OCI-LY7 (cell line): ENCODE measurements around the gene SLC22A24. TPM values are rescaled to one million over a fixed set of nuclear protein-coding genes. Genes with fewer than 3 reads are reported as not detected.
"Not testable (repeated sequence)": the region's sequence is repeated elsewhere in the genome, so short reads cannot be mapped to it uniquely, and the experiment has no call there.

Experiments used
- BruUV-seq: library from RNA; stranded (reverse); fragments of 400-500 nt; replicated peaks from 2 replicates; lab custom pipeline; 2021; lab: Mats Ljungman, UMichigan
- CTCF ChIA-PET: fragments of 300-600 bp; sonication (Branson Sonifier 250); formaldehyde crosslinking; loops from one replicate; lab custom pipeline; 2022; ENCODE audit warnings: antibody characterized with exemption; ENCODE audit not compliant: unreplicated experiment; lab: Charles Lee
- POLR2A ChIA-PET: fragments of 300-600 bp; sonication (Branson Sonifier 250); formaldehyde crosslinking; loops from one replicate; lab custom pipeline; 2022; ENCODE audit warnings: antibody characterized with exemption; lab: Charles Lee
- DNase-seq: peaks from one replicate; pipeline ENCODE4 v3.0.0-alpha.2; 2015; ENCODE audit warnings: low spot score
- H2AFZ ChIP-seq: fragments of 200-600 bp; sonication (generic), shearing (Covaris generic); 2 replicates; pipeline ENCODE4 v1.6.1; 2014; ENCODE audit warnings: mild to moderate bottlenecking, antibody characterized with exemption, low read length, moderate library complexity
- H3K27ac ChIP-seq: fragments of 200-600 bp; sonication (generic); 2 replicates; pipeline ENCODE4 v1.5.1; 2014; ENCODE audit warnings: mixed run types, low read depth, mild to moderate bottlenecking, moderate library complexity, low read length, inconsistent platforms; ENCODE audit not compliant: poor library complexity, severe bottlenecking
- H3K36me3 ChIP-seq: fragments of 200-600 bp; sonication (generic); 2 replicates; pipeline ENCODE4 v1.6.1; 2014; ENCODE audit warnings: mild to moderate bottlenecking, antibody characterized with exemption, low read length, moderate library complexity, mixed read lengths; ENCODE audit not compliant: insufficient read depth
- H3K4me1 ChIP-seq: fragments of 200-600 bp; sonication (generic); 2 replicates; pipeline ENCODE4 v1.5.1; 2014; ENCODE audit warnings: mild to moderate bottlenecking, low read length; ENCODE audit not compliant: insufficient read depth, poor library complexity, severe bottlenecking
- H3K4me2 ChIP-seq: fragments of 200-600 bp; sonication (generic); 2 replicates; pipeline ENCODE4 v1.6.1; 2014; ENCODE audit warnings: mild to moderate bottlenecking, low read length
- H3K4me3 ChIP-seq: fragments of 200-600 bp; sonication (generic); 2 replicates; pipeline ENCODE4 v1.5.1; 2014; ENCODE audit warnings: mild to moderate bottlenecking, low read depth, low read length; ENCODE audit not compliant: poor library complexity, severe bottlenecking
- H3K79me2 ChIP-seq: fragments of 200-600 bp; sonication (generic); 2 replicates; pipeline ENCODE4 v1.6.1; 2016; ENCODE audit warnings: low read depth, mild to moderate bottlenecking, low read length, moderate library complexity, mixed read lengths; ENCODE audit not compliant: insufficient read depth
- H3K9me2 ChIP-seq: fragments of 200-600 bp; sonication (generic); 2 replicates; pipeline ENCODE4 v1.6.1; 2016; ENCODE audit warnings: mild to moderate bottlenecking, low read length, mixed read lengths; ENCODE audit not compliant: insufficient read depth
- H3K9me3 ChIP-seq: fragments of 200-600 bp; sonication (generic); 2 replicates; pipeline ENCODE4 v1.6.1; 2014; ENCODE audit warnings: mild to moderate bottlenecking, mixed run types, low read length, mixed read lengths
- H4K20me1 ChIP-seq: fragments of 200-600 bp; sonication (generic); 2 replicates; pipeline ENCODE4 v1.6.1; 2014; ENCODE audit warnings: mild to moderate bottlenecking, antibody characterized with exemption, low read length, moderate library complexity, mixed read lengths; ENCODE audit not compliant: insufficient read depth
- EZH2phosphoT487 ChIP-seq: fragments of 200-600 bp; sonication (generic); IDR thresholded peaks from 2 replicates; pipeline ENCODE4 v1.6.1; 2018; ENCODE audit warnings: low read depth, borderline replicate concordance, mild to moderate bottlenecking, mixed run types, antibody characterized with exemption, low read length, moderate library complexity, mixed read lengths
- intact Hi-C: fragments of 100-400 bp; cut with micrococcal nuclease; formaldehyde crosslinking; loops from one replicate; pipeline ENCODE4 v1.10.0; 2022; ENCODE audit not compliant: unreplicated experiment
- total RNA-seq, 2 experiments: library from RNA; depleted of rRNA in 1 of 2; stranded (reverse); fragments of >200 nt in 1 of 2; shearing (Covaris generic) in 1 of 2; gene quantifications; 2 replicates each; pipeline ENCODE4 v1.2.3, GENCODE V29; 2014 to 2022
- TF ChIP-seq, protein P1 (sequence below): fragments of 200-600 bp; sonication (generic); conservative IDR thresholded peaks from 2 replicates; pipeline ENCODE4 v1.5.1; 2014; ENCODE audit warnings: mild to moderate bottlenecking, antibody characterized with exemption, low read length, moderate library complexity, mixed read lengths

SLC22A24 gene
- total RNA-seq, 2 experiments from 2014 or later: not detected

DNA sequence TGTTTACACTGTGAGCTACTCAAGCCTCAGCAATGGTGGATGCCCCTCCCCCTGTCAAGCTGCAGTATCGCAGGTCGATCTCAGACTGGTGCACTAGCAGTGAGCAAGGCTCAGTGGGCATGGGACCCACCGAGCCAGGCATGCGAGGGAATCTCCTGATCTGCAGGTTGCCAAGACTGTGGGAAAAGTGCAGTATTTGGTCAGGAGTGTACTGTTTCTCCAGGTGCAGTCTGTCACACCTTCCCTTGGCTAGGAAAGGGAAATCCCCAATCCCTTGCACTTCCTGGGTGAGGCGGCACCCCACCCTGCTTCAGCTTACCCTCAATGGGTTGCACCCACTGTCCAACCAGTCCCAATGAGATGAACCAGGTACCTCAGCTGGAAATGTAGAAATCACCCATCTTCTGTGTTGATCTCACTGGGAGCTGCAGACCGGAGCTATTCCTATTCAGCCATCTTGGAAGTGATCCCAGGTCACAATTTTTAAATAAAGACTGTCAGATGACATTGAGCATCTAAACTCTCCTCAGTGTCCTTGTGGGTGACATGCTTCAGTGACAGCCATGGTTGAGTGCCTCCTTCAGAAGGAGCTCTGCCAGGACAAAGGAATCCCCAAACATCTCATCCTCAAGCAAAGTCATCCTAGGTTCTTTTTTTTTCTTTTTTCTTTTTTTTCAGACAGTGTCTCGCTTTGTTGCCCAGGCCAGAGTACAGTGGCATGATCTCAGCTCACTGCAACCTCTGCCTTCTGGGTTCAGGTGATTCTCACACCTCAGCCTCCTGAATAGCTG lies 10.8 kb downstream of the SLC22A24 start:
- Histone ChIP-seq H3K9me2 (no peaks in the 10 kb centered on the region), H3K4me2 (no peak overlapping the region), H3K4me1 (no peaks in the 10 kb centered on the region), H2AFZ (no peak overlapping the region), H3K36me3 (no peaks in the 10 kb centered on the region), H3K27ac (no peak overlapping the region), H3K4me3 (no peak overlapping the region), H3K9me3 (no peaks in the 10 kb centered on the region), H3K79me2 (no peaks in the 10 kb centered on the region), H4K20me1 (no peaks in the 10 kb centered on the region)
- DNase-seq: no peak
- no TSS peak for BruUV-seq
- POLR2A ChIA-PET: no interaction called here
- intact Hi-C loops: no loop called here
- CTCF ChIA-PET: no interaction called here
- TF ChIP-seq EZH2phosphoT487: no peak
- TF ChIP-seq, protein P1, sequence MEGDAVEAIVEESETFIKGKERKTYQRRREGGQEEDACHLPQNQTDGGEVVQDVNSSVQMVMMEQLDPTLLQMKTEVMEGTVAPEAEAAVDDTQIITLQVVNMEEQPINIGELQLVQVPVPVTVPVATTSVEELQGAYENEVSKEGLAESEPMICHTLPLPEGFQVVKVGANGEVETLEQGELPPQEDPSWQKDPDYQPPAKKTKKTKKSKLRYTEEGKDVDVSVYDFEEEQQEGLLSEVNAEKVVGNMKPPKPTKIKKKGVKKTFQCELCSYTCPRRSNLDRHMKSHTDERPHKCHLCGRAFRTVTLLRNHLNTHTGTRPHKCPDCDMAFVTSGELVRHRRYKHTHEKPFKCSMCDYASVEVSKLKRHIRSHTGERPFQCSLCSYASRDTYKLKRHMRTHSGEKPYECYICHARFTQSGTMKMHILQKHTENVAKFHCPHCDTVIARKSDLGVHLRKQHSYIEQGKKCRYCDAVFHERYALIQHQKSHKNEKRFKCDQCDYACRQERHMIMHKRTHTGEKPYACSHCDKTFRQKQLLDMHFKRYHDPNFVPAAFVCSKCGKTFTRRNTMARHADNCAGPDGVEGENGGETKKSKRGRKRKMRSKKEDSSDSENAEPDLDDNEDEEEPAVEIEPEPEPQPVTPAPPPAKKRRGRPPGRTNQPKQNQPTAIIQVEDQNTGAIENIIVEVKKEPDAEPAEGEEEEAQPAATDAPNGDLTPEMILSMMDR: no peak

DNA sequence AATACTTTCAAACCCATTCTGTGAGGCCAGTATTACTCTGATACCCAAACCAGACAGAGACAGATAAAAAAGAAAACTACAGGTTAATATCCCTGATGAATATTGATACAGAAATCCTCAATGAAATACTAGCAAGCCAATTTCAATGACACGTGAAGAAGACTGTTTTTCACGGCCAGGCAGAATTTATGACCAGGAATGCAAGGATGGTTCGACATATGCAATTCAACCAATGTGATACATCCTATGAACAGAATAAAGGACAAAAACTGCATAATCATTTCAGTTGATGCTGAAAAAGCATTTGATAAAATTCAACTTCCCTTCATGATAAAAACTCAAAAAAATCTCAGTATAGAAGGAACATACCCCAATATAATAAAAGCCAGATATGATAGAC lies 44.5 kb downstream of the SLC22A24 start:
- no peak for TF ChIP-seq EZH2phosphoT487
- TF ChIP-seq, protein P1: no peak
- no TSS peak for BruUV-seq
- no peaks in the 10 kb centered on the region; the same call in none of the 2 replicates for H3K9me3 ChIP-seq
- H3K4me1 ChIP-seq: no peaks in the 10 kb centered on the region
- H3K9me2 ChIP-seq: no peaks in the 10 kb centered on the region
- no peak overlapping the region for H3K4me3 ChIP-seq
- no peak overlapping the region for H2AFZ ChIP-seq
- H3K4me2 ChIP-seq: no peak overlapping the region
- ChIA-PET CTCF (no interaction called here), POLR2A (no interaction called here)
- intact Hi-C loops: no loop called here
- H3K79me2 ChIP-seq: no peaks in the 10 kb centered on the region
- no peaks in the 10 kb centered on the region for H3K36me3 ChIP-seq
- no peak overlapping the region for H3K27ac ChIP-seq
- DNase-seq: no peak
- H4K20me1 ChIP-seq: no peaks in the 10 kb centered on the region

DNA sequence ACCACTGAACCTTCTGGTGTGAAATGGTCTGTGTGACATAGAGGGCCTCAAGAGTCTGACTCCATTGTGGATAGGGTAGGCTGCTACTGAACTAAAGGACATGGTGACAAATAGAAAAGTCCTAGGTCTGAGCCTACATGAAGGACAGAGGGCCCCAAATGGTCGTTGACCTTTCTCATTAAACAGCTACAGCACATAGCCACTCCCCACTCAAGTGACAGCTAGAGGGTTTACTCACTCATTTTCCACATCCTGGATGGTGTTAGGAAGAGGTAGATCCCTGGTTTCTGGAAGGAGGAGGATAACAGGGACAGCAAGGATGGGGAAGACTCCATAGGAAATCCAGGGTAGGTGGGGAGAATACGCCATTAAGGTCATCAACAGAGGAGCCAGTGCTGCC lies 63.3 kb downstream of the SLC22A24 start:
- no peak for DNase-seq
- H3K4me3 ChIP-seq: no peak overlapping the region
- H3K4me1 ChIP-seq: no peaks in the 10 kb centered on the region
- CTCF ChIA-PET: no interaction called here
- no peaks in the 10 kb centered on the region for H4K20me1 ChIP-seq
- no peak overlapping the region for H3K4me2 ChIP-seq
- BruUV-seq: no TSS peak
- H2AFZ ChIP-seq: no peak overlapping the region
- no peaks in the 10 kb centered on the region for H3K9me2 ChIP-seq
- POLR2A ChIA-PET: no interaction called here
- H3K9me3 ChIP-seq: no peaks in the 10 kb centered on the region
- intact Hi-C loops: no loop called here
- TF ChIP-seq, protein P1: no peak
- TF ChIP-seq EZH2phosphoT487: no peak
- no peak overlapping the region for H3K27ac ChIP-seq
- H3K36me3 ChIP-seq: no peaks in the 10 kb centered on the region
- no peaks in the 10 kb centered on the region for H3K79me2 ChIP-seq

DNA sequence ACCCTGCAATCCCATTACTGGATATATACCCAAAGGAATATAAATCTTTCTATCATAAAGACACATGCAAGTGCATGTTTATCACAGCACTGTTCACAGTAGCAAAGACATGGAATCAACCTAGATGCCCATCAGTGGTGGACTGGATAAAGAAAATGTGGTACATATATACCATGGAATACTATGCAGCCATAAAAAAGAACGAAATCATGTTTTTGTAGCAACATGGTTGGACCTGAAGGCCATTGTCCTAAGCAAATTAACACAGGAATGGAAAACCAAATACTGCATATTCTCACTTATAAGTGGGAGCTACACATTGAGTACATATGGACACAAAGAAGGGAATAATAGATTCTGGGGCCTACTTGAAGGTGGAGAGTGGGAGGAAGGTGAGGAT lies 97.8 kb downstream of the SLC22A24 start:
- intact Hi-C loops, POLR2A ChIA-PET, H3K9me2 ChIP-seq, H3K9me3 ChIP-seq, H3K4me1 ChIP-seq, H3K4me2 ChIP-seq, H3K27ac ChIP-seq, H3K36me3 ChIP-seq, H4K20me1 ChIP-seq, H3K4me3 ChIP-seq, DNase-seq, H3K79me2 ChIP-seq, CTCF ChIA-PET, BruUV-seq, H2AFZ ChIP-seq: not testable (repeated sequence)
